ENCODE data around the gene TM9SF1.

Gene TM9SF1

DNA sequence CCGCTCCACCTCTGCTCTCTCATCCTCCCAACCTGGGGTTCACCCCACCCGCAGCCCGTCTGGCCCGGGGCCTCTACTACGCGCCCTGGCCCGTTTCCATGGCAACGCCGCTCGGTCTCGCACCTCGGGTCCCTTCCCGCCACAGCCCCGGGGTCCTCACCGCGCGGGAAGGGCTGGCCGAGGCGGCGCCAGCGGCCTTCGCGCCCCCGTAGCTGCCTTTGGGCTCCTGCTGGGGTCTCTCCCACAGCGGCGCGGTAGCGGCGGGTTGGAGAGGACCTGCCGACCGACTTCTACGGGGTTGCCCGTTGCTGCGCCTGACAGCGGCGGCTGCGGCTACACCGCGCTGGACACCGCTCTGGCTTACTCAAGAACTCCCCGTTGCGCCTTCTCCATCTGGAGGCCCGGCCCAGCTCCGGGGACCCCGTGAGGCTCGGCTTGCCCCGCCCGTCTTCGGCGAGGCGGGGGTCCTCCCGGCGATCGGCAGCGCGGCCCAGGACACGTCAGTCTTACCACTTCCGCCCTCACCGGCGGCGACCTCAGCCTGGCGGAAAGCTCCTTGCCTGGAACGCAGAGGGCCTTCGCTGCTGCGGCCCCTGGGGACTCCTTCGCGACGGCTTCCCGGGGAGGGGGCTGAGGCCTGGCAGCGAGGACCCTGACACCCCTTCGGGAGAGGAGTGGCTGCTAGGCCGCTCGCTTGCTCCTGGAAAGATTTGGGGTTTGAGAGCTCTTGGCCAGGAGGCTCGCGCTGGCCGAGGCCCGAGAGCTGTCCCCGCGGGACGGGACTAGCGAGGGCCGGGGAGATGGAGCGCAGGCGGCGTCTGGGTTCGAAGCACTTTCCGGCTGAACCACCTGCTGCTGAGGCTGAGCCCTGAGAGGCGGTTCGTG, at the start of gene TM9SF1:
TM9SF1 (minus strand) TSS at position 256 of the 885 bp plus-strand sequence. CDS start 422 bp downstream, outside the sequence.
- peak; percentile 73 to 84 (median 80) for DNase-seq

DNA sequence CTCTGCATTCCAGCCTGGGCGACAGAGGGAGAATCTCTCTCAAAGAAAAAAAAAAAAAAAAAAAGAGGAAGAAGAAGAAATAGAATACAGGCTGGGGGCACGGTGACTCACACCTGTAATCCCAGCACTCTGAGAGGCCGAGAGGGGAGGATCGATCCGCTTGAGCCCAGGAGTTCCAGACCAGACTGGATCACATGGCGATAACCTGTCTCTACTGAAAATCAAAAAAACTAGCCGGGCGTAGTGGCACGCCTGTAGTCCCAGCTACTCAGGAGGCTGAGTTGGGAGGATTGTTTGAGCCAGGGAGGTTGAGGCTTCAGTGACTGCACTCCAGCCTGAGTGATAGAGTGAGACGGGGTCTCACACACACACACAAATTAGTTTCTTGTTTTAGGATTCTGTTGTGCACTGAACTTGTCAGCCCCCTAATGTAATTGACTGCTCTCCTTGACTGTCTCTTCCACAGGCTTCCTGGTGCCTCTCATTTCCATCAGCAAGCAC, 48.1 kb upstream of the TM9SF1 start:
- no peak for DNase-seq

DNA sequence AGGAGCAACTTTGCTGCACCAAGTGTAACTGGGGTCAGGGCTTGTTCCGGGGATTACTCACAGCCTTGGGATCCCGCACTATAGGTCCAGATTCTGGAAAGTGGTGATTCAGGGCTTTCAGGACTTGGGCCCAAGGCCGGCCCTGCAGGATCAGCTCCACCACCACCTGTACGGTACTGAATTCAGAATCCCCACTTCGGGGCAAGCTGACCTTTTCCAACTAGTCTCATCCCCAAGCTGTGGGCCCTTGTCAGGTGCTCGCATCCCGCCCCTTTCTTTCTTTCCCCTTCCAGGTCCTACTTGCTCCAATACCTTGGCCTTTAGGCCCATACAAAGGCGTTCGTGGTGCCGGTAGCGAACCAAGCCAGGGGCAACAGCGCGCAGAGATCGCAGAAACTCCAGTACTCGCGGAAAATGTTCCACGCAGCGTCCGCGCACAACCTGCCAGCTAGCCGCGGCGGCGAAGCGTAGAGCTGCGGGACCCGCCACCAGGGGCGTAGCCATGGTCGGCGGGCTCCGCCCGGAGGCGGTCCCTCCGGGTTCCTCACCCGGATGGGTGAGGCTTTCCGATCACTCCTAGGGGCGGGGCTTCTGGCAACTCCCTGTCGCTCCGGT, 46.7 kb upstream of the TM9SF1 start:
- DNase-seq = peak; percentile 92 to 97 (median 93)

DNA sequence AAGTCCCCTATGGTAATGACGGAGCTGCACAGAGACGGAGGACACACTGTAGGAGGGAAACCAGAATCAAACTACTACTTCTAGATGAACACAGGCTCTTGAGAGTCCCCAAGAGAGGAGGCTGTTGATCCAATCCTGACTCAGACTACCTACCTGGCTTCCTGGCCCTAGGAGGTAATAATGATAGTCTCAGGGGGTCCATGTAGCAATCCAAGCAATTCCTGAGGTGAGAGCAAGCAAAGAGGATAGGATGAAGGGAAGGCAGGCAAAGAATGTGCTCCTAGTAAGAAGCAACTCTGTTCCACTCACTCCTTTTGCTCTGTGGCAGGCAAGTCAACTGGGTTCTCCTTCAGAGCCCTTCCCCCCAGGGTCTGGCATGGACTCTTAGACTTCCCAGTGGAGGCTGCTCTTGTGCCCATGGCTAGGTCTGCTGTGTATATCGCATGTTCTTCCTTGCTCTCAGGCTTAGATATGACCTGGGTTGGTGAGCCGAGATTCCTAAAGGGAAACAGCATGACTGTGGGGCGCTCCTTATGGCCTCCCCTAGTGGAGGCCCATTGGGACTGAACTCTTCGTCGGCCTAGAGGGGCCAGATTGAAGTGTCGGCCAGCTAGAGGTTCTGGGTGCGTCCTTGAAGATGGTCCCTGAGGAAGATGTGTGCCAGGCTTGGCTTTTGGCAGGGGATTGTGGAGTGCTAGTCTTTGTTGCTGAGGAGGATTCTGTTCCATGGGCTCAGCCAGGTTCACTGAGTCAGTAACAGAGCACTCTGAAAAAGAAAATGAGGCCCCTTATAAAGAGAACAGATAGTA, 45.1 kb upstream of the TM9SF1 start:
- DNase-seq = no peak

GRCh38 chr14:24238527-24239037, 43.3 kb upstream of the TM9SF1 start:
- DNase-seq = no peak

DNA sequence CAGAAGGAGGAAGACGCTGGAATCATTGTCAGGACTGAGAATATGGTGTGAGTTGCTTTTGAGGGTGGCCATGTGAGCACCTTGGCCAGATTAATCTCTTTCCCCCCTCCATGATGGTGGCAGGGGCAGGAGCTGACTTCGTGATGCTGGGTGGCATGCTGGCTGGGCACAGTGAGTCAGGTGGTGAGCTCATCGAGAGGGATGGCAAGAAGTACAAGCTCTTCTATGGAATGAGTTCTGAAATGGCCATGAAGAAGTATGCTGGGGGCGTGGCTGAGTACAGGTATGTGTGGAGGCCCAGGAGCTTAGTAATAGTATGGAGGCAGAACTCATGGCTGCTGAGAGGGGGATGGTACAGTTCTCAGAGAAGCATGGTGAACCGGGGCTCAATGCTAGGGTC, 42.9 kb upstream of the TM9SF1 start:
- no peak for DNase-seq

GRCh38 chr14:24237463-24237955, 42.3 kb upstream of the TM9SF1 start:
- no peak for DNase-seq

DNA sequence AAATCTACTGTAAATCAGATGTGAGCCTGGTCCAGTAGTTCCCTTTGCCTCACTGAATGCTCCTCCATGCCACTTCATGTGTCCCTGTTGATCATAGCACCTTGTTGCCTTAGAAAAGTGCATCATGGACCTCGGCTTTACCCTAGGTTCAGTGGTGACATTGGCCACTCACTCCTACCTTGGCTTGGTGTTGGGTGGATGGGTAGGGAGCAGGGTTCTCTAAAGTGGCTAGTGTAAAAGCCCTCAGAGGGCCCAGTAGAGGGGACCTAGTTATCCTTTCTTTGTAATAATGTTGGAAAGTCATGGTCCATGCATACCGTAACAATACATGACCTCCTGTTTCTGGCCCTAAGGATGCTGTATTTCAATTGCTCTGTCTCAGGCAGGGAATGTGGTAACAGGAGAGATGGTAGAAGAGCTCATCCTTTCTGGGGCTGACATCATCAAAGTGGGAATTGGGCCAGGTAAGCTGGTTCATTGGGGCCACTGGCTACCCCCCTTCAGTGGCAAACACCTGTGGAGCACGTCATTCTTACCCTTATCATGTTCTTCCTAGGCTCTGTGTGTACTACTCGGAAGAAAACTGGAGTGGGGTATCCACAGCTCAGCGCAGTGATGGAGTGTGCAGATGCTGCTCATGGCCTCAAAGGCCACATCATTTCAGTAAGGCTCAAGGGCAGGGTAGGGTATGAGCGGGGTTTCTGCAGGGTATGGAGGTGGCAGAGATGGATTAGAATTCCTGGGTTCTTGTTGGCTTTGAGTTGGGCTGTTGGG, 41.6 kb upstream of the TM9SF1 start:
- DNase-seq = no peak

GRCh38 chr14:24235804-24236688, 40.8 kb upstream of the TM9SF1 start:
- DNase-seq = no peak

DNA sequence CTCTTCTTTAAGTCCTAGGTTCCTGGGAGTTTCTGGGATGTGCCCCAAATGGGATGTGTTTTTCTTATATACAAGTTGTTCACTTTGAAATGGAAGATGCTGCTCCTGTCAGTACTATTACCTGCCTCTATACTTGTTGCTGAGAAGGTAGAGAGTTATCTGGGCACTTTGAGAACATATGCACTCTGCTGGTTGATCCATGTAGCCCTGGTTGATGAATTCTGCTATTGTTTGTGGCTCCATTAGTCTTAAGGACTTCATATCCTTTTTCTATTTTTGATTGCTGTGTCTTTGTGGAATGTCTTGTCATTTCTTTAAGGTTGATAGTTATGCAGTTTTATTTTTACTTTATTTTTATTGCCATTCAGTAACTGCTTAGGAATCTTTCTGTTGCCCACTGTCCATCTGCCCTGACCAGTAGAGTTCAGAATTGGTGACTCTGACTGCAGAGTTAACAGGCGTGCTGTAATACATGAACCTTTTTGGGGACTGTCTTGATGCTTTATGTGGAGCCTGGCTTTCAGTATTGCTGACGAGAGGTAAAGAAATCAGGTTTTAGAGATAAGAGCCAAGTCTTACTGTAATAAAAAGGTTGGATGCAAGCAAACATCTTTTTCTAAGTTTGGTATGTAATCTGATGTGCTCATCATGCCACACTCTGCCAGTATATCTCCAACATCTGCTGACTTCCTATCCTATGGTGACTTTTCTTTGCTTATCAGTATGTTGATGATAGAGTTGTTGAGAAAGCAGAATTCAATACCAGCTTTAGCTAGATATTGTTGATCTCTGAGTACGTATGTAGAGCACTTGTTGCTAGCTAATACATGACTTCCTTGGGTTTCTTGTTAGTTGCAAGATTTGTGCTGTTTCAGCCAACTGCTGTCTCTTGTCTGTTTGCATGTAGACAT, 39.1 kb upstream of the TM9SF1 start:
- DNase-seq = no peak

GRCh38 chr14:24233538-24233866, 38.3 kb upstream of the TM9SF1 start:
- DNase-seq = no peak

DNA sequence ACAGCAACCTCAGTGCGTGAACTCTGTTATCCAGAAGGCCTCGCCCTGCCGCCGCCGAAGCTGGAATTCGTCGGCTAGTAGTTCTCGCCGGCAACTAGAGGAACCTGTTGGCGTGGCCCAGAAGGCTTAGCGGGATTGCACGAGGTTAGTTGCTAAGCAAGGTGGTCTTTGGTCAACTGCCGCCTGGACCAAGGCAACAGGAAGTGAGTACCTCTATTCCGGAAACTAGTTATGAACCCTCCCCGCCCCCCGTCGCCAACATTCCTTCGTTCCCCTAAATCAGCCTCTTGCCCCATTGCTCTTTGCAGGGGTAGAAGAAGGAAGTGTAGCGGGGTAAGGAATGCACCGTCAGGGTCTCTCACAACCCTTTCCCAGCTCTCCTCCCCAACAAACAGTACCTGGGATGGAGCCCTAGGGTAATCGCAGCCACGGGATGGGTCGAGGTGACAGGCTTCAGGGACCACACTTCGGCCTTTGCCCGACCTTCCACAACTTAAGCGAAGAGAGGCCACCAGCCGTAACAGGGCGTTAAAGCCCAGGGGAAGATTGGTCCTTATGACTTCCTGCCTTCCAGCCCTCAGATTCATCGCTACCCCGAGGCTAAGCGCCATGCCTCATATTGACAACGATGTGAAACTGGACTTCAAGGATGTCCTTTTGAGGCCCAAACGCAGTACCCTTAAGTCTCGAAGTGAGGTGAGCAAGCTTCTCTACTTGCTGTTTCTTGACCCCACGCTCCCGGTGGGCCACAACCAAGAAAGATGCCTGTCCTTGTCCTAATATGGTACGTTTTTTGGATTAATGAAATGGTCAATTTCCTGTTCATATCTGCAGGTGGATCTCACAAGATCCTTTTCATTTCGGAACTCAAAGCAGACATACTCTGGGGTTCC, 37.6 kb upstream of the TM9SF1 start, which contains the start of gene GMPR2:
GMPR2 (plus strand) TSS at position 285 of the 893 bp plus-strand sequence; CDS start at position 610, 325 bp downstream.
- DNase-seq = peak in 1 of 4 experiments; percentile 26

DNA sequence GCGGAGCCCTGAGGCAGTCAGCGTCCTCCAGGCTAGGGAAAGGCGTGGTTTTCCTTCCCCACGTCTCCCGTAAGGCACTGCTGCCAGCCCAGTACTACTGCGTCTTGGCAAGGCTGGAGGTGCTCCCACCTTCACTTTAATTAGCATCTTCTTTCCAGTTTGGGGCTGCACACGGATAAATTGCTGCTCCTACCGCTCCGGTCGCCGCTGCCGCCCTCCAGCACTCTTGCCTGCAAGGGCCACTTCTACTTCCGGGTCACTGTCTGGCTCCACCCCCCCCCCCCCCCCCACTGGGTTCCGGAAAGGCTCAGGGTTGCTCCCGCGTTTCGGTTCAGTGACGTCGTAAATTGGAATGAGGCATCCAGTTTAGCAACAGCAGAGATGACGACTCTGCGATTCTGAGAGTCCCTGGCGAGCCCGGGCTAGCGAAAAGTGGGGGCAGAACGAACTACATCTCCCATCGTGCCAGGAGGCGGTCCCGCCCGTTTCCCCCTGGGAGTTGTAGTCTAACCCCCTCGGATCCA, 36.9 kb upstream of the TM9SF1 start, which contains the start of gene NEDD8:
NEDD8 (minus strand) TSS at position 247 of the 524 bp plus-strand sequence; CDS start at position 147, 100 bp downstream.
- peak; percentile 76 to 94 (median 79) for DNase-seq

GRCh38 chr14:24231263-24232120, 36.3 kb upstream of the TM9SF1 start:
- DNase-seq = no peak

DNA sequence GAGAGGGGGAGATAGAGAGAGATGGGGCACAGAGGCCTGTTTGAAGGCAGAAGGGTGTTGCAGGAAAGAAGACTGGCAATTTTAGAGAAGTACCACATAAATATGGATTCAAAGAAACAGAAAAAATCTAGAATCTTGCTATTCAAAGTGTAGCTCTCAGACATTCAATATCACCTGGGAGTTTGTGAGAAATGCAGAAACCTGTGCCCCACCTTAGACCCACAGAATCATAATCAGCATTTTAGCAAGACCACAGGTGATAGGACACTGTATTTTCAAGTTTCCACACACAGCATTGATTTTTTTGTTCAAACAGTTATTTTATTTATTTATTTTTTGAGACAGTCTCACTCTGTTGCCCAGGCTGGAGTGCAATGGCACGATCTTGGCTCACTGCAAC, 33.7 kb upstream of the TM9SF1 start:
- no peak for DNase-seq

DNA sequence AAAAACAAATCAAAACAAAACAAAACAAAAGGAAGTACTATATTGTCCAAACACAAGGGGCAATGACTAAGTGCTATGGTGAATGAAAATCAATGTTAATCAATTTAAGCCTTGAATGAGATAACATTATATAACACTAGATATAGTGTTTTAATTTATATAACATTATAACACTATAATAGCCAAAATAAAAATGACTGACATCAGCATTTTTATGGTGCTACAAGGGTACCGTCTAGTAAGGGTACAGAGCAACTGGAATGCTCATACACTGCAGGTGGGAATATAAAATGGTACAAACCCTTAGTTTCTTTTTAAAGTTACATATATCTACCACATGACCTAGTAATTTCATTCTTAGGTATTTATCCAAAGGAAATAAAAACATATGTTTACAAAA, 31.2 kb upstream of the TM9SF1 start:
- DNase-seq = no peak

DNA sequence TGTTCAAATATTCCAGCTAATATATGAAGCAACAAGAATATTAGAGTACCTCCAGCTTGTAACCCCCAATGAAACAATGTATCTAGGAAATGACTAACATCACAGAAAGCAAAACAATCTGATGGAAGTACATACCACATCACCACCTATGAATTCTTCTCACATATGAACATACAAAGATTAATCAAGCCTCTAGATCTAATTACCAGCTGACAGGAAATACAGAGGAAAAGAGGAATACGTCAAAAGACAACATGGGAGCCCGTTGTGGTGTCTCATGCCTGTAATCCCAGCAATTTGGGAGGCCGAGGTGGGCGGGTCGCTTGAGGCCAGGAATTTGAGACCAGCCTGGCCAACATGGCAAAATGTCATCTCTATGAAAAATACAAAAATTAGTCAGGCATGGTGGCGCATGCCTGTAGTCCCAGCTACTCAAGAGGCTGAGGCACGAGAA, 29.4 kb upstream of the TM9SF1 start:
- no peak for DNase-seq

Measured in activated naive CD4-positive, alpha-beta T cell (primary cell).